Osteocyte (in vitro differentiated cells): Measurements from ENCODE around the gene PDE3B. TPM values are rescaled to one million over a fixed set of nuclear protein-coding genes. Genes with fewer than 3 reads are reported as not detected.

Experiments used
- DNase-seq: peaks from one replicate; pipeline ENCODE4 v3.0.0; 2021; ENCODE audit warnings: mixed read lengths; ENCODE audit not compliant: unreplicated experiment; ENCODE audit errors: extremely low spot score
- H3K27ac Mint-ChIP-seq: one replicate; pipeline ENCODE4 v1.8.0; 2021; ENCODE audit warnings: mild to moderate bottlenecking, mixed read lengths; ENCODE audit not compliant: unreplicated experiment
- H3K27me3 Mint-ChIP-seq: one replicate; pipeline ENCODE4 v1.8.0; 2021; ENCODE audit warnings: mixed read lengths; ENCODE audit not compliant: unreplicated experiment
- H3K36me3 Mint-ChIP-seq: one replicate; pipeline ENCODE4 v1.8.0; 2021; ENCODE audit warnings: mixed read lengths; ENCODE audit not compliant: unreplicated experiment
- H3K4me1 Mint-ChIP-seq: one replicate; pipeline ENCODE4 v1.8.0; 2021; ENCODE audit warnings: mixed read lengths; ENCODE audit not compliant: unreplicated experiment
- H3K4me3 Mint-ChIP-seq: one replicate; pipeline ENCODE4 v1.8.0; 2021; ENCODE audit warnings: mild to moderate bottlenecking, moderate library complexity, mixed read lengths; ENCODE audit not compliant: unreplicated experiment
- H3K9me3 Mint-ChIP-seq: one replicate; pipeline ENCODE4 v1.8.0; 2021; ENCODE audit warnings: mixed read lengths; ENCODE audit not compliant: unreplicated experiment
- CTCF ChIP-seq: fragments of 200-600 bp; sonication (generic); IDR thresholded peaks from 2 replicates; pipeline ENCODE4 v1.5.0; 2021; ENCODE audit warnings: antibody characterized with exemption, mild to moderate bottlenecking, moderate library complexity
- total RNA-seq: library from RNA; stranded (reverse); gene quantifications from 2 replicates; pipeline ENCODE4 v1.2.1, GENCODE V29; 2021

Gene PDE3B
- total RNA-seq, 1 donor from 2014 or later, result 0.08 TPM

- peaks cover 24% of the 10 kb centered on the region for H3K27me3 Mint-ChIP-seq
- no peak for DNase-seq
- no peak overlapping the region for H3K4me3 Mint-ChIP-seq
- H3K4me1 Mint-ChIP-seq, result peaks cover 2% of the 10 kb centered on the region
- H3K27ac Mint-ChIP-seq, result no peak overlapping the region
- TF ChIP-seq CTCF, result no peak
- H3K9me3 Mint-ChIP-seq, result no peaks in the 10 kb centered on the region
- H3K36me3 Mint-ChIP-seq, result no peaks in the 10 kb centered on the region
Observed at GRCh38 chr11:14905104-14906033, 261.8 kb downstream of the PDE3B start.

- H3K27me3 Mint-ChIP-seq, result peaks cover 31% of the 10 kb centered on the region
- TF ChIP-seq CTCF, result no peak
- H3K9me3 Mint-ChIP-seq, result no peaks in the 10 kb centered on the region
Observed at GRCh38 chr11:14906578-14906977, 263.0 kb downstream of the PDE3B start.

GRCh38 chr11:14906993-14907392 is 263.4 kb downstream of the PDE3B start:
- Mint-ChIP-seq H3K36me3 (no peaks in the 10 kb centered on the region), H3K9me3 (no peaks in the 10 kb centered on the region), H3K4me3 (no peak overlapping the region), H3K27ac (no peak overlapping the region), H3K27me3 (peaks cover 34% of the 10 kb centered on the region), H3K4me1 (peaks cover 2% of the 10 kb centered on the region)
- no peak for TF ChIP-seq CTCF
- DNase-seq, result no peak

More at GRCh38 chr11:14906578-14906977, 263.0 kb downstream of the PDE3B start:
- H3K27ac Mint-ChIP-seq, result no peak overlapping the region
- no peaks in the 10 kb centered on the region for H3K36me3 Mint-ChIP-seq
- H3K4me3 Mint-ChIP-seq, result no peak overlapping the region
- peaks cover 2% of the 10 kb centered on the region for H3K4me1 Mint-ChIP-seq
- DNase-seq, result no peak

GRCh38 chr11:14907411-14908213 is 264.0 kb downstream of the PDE3B start:
- Mint-ChIP-seq H3K27me3 (peaks cover 38% of the 10 kb centered on the region), H3K27ac (no peak overlapping the region), H3K4me3 (no peak overlapping the region), H3K36me3 (no peaks in the 10 kb centered on the region), H3K4me1 (peaks cover 2% of the 10 kb centered on the region), H3K9me3 (no peaks in the 10 kb centered on the region)
- DNase-seq, result no peak
- peak; percentile 58 for TF ChIP-seq CTCF
